Right forelimb (tissue), 1 donor: Measurements from ENCODE around the gene USP24.

Source experiments
- DNase-seq: peaks from one replicate; pipeline ENCODE4 v3.0.0-alpha.2; 2018

The USP24 gene

GRCh38 chr1:55095095-55095494 lies 120.1 kb downstream of the USP24 start:
- DNase-seq: no peak

- no peak for DNase-seq
Observed at GRCh38 chr1:55092475-55092874, 122.7 kb downstream of the USP24 start.

- DNase-seq: no peak
Observed at GRCh38 chr1:55089683-55090082, 125.5 kb downstream of the USP24 start.

DNA sequence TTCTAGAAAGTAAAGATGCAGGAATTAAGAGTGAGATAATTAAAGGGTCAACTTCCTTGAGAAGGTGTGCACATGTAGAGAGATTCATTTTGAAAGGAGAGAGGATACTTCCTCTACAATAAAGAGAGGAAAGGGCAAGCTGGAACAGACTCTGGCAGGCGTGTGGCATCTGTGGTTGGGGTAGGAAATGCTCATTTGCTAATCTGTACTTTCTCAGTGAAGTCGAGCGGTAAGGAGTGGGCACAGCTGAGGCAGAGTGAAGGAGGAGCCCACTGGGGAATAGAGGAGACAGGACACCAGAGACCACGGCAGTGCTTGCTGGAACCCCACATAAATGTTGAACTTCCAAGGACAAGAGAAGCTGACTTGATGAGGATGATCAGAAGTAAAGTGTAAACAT lies 126.8 kb downstream of the USP24 start:
- no peak for DNase-seq

- DNase-seq: no peak
Observed at GRCh38 chr1:55087439-55087838, 127.7 kb downstream of the USP24 start.

DNA sequence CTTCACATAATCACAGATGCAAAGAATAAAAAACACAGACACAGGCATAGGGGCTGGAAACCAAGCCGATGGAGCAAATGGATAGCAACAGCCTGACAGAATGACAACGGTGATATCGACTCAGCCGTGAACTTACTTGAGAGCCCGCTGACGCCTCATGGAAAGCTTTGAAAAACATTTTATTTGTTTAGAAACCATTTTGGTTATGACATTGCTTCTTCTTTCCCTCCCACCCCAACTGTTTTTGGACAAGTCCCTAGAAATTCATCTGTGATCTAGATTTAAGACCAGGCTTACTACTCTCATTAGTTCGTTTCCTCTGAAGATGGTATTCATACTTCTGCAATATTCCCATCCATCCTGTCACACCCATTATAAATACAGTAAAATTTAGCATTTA lies 130.9 kb downstream of the USP24 start:
- no peak for DNase-seq

DNA sequence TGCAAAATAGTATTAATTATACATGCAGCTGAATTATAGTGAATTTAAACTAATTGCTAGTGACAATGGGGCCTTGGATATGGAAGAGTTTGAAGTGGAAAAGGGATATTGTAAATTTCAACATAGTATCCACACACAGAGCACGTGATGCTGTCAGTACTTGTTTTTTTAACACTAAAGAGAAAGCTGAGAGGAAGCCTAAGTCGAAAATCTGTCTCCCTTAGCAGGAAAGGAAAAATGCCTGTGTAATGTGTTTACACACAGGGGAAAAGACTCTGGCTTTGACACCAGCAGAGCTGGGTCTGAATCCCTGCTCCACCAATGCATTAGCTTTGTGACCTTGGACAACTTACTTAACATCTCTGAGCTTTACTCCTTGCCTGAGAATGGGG lies 133.3 kb downstream of the USP24 start:
- DNase-seq: no peak

GRCh38 chr1:55081188-55081904 lies 133.8 kb downstream of the USP24 start:
- DNase-seq: no peak

GRCh38 chr1:55079651-55080050 lies 135.5 kb downstream of the USP24 start:
- DNase-seq: no peak

DNA sequence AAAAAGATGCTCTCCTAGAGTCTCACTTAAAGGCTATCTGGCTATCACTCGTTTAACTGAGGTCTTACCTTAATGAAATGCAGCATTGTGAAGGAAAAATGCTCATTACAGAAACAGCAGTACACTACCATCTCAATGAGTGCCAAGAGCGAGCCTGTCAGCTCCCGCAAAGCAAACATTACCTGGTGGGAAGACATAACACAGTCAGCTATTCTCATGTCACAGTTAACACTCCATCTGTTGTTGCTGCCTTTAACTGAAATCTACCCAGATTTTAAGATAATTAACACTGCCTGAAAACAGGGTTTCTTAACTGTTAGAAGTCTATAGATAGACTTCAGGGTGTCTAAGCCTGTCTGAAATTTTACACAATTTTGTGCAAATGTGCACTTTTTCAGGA lies 136.7 kb downstream of the USP24 start:
- no peak for DNase-seq

DNA sequence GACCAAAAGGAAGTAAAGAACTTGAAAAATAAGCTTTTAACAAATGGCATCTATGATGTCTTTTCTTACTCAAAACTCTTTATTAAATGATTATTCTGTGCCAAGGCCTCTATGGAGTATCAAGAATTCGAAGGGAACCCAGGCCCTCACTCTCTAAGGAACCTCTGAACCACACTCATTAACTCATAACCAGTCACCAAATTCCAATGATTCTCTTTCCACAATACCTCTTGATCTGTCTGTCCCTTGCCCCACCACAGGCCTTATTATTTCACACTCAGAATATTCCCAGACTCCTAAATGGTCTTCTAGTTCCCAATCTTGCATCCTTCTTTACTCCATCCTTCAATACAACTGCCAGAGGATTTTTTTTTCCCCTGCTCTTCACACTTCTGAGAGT lies 138.8 kb downstream of the USP24 start:
- DNase-seq: no peak

DNA sequence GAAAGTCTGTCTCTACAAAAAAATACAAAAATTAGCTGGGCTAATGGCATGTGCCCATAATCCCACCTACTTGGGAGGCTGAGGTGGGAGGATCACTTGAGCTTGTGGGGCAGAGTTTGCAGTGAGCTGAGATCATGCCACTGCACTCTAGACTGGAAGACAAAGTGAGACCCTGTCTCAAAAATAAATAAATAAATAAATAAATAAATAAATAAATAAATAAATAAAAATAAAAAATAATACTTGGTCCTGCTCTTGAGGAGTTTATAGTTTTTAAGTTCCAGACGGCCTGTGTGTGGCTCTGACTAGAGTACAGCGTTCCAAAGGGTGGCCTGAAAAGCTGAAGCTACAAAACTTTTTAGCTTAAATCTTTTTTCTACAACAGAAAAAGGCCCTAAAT lies 140.7 kb downstream of the USP24 start:
- no peak for DNase-seq

DNA sequence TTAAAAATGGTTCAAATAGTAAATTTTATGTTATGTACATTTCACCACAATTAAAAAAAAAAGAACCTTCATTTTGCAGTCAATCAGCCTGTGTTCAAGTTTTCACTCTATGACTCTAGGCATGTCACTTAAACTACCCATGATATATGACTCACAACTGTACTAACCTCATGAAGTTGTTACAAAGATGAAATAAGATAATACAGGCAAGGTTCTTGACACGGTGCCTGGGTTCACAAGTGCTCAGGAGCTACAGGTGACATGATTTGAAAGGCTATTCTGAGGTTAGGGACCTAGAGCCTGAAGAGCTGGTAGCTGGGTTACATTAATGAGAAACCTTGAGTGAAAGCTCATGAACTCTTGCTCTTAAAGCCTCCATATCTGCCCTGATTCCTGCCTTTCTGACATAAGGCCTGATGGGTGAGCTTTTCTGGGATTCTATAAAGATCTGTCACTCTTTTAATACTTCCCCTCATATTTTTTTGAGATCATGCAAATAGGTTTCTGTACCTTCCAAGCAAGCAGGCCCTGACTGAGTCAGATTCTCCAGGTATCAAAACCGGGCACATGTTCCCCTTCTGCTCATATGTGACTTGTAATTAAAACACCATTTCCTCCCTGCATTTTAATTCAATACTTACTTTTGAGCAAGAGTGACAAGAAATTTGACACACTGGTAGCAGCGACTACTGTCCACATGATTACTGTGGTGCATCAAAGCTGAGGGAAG lies 141.8 kb downstream of the USP24 start:
- DNase-seq: no peak

DNA sequence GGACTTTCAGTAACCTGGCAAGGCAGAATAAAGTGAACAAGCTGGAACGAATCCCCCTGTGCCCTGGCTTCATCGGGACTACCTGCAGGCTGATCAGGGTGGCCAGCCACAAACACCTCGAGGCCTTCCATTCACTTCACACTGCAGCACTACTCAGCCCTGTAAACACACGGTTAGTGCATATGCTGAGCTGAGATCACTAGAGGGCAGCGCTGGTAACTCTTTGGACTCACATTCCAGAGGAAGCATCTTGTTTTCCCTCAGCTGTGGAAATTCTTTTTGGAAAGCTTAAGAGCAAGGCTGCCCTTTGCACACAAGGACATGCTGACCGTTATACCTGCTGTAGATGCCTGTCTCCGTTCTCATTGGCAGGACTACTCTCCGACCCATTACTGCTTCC lies 143.7 kb downstream of the USP24 start:
- DNase-seq: no peak

DNA sequence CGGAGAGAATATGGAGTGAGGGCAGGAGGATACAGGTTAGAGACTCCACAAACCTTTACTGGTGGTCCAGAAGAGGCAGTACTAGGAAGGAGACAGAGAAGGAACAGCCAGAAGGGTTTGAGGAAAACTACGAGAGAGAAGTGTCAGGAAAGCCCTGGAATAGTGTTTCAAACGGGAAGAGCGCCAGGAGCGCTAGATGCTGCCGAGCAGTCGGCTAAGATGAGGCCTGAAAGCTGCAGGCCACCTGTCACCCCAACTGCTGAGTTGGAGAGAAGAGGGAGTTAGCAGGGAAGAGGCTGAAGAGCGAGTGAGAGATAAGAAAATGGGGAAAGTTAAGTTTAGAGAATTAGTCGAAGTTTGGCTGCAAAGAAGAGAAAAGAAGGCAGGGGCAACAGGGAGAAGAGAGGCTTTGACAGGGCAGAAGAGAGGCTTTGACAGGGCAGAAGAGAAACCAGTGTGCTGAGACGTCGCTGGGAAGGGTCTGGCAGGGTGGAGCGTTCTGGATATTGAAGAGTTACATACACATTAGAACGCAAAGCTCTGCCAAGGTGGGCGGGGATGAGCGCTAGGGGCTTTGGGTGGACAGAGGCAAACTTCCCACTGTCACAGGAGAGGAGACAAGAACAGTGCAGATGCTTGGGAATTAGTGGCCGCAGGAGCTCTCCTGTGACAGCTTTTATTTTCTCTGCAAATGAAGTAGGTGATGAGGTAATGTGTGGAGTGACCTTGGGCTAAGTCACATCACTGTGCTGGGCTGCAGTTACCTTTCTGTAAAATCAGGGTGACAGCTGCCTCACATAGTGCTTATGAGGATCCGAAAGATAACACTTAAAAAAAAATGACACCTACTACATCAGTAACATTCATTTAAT lies 144.6 kb downstream of the USP24 start:
- no peak for DNase-seq

DNA sequence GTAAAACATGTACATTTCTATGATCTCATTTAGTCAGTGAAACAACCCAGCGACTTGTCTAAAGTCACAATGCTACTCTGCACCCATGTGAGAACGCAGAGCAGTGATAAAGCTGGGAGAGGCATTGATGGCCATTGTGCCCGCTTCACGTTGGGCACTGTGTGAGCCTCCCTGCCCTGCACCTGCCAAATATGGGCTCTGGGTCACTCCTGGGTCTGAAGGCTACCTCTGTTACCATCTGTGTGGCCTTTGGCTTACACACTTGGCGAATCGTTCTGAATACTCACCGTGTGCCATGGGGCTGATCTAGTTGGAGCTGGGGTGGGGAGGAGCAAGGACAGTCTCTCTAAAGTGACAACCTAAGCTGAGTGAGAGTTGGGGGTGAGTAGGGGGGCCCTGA lies 145.9 kb downstream of the USP24 start:
- DNase-seq: peak; percentile 13

- no peak for DNase-seq
Observed at GRCh38 chr1:55068638-55069037, 146.5 kb downstream of the USP24 start.

DNA sequence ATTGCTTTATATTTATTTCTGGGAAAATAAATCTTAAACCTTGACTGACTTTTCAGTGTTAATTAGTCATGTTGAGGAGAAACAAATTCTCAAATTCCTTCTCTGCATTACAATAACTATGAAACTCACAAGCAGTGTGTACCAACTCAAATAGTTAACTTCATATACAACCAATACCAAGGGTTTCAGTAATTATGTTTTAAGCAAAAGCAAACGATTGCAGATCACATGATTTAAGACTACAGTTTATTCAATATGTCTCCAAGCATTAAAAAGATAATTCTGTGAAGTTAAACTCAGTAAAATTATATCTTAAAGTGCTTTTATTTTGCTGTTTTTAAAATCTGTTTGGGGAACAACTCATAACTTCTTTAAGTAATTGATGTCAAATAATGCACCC lies 147.2 kb downstream of the USP24 start:
- no peak for DNase-seq

DNA sequence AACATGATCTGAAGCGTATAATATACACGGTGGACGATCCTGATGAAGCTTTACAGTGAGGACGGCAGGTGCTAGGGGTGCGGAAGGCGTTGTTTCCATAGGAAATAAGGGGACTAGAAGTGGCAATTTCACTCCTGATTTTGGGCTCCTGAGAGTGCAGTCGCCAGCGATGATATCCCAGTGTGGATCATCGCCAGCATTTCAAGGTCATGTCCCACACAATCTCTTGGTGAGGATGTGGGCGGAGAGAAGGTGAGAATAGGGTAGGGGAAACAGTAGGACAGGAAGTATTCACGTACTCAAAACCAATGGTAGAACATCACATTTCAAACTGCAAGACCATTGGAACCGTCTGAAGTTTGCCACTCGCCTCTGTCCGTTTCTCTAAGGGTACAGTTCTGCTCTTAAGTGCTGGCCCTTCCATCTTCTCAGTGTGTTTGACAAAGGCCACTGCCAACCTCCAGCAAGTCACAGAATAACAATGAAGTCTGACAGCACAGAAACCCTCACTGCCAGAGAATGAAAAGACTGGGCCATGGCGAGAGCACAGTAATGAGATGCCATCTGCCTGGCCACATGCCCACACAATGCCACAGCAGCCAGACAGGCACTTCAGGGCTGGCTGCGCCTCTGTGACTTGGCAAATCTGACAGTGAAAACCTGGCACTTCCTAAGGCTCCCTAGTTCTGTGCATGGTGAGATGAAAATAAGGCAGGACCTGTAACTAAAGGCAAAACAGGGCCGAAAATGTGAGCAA lies 148.0 kb downstream of the USP24 start:
- DNase-seq: peak; percentile 27

DNA sequence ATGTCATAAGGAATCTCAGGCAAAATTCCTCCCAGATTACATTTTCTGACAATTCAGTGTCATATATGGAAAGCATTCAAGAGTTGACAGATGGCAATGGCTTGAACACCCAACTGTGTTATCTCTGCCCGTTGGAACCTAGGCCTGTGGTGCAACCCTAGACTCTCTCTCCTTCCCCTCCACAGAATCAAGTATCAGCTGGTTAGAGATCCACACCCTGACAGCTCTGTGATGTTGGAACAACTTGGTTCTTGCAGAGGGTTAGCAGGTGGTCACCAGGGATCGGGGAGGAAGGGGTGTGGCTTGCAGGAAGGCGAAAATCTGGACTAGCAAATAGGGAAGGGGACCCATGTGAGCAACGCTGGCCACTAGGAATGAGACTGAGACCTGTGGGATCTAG lies 149.5 kb downstream of the USP24 start:
- peak; percentile 38 for DNase-seq

- peak; percentile 50 for DNase-seq
Observed at GRCh38 chr1:55064861-55065263, 150.3 kb downstream of the USP24 start.

- peak; percentile 48 for DNase-seq
Observed at GRCh38 chr1:55064071-55064581, 151.0 kb downstream of the USP24 start.

GRCh38 chr1:55063577-55063942 lies 151.6 kb downstream of the USP24 start:
- DNase-seq: no peak
